Measurements from ENCODE around the gene CPA5. TPM values are rescaled to one million over a fixed set of nuclear protein-coding genes. Genes with fewer than 3 reads are reported as not detected.
A peak's percentile ranks its signal among the peaks of the same experiment; 100 is the strongest.

The CPA5 gene
- total RNA-seq, 2 donors from 2014 or later = not detected

DNA sequence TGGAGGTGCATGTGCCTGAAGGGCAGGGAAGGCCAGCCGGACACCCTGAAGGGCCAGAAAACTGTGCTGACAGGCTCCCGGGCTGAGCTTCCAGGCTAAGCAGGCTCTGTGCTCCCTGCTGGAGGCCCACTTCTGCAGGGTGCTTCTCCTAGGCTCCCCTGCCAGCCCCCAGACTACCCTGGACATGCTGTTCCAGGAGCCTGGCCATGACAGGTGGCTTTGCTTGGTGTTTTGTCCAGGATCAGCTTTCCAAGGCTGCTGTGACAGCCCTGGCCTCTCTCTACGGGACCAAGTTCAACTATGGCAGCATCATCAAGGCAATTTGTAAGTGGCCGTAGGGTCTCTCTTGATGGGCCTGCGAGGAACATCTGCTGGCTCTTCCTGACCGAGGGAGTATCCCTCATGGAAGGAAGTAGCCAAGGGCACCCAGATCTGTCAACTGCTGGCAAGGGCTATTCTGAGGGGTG lies 41.0 kb downstream of the CPA5 start:
- Histone ChIP-seq H3K36me3 (no peaks in the 10 kb centered on the region), H3K4me1 (no peaks in the 10 kb centered on the region), H3K9me3 (no peaks in the 10 kb centered on the region), H3K27ac (no peak overlapping the region), H3K4me3 (no peak overlapping the region), H3K27me3 (no peaks in the 10 kb centered on the region)
- TF ChIP-seq, protein P1, sequence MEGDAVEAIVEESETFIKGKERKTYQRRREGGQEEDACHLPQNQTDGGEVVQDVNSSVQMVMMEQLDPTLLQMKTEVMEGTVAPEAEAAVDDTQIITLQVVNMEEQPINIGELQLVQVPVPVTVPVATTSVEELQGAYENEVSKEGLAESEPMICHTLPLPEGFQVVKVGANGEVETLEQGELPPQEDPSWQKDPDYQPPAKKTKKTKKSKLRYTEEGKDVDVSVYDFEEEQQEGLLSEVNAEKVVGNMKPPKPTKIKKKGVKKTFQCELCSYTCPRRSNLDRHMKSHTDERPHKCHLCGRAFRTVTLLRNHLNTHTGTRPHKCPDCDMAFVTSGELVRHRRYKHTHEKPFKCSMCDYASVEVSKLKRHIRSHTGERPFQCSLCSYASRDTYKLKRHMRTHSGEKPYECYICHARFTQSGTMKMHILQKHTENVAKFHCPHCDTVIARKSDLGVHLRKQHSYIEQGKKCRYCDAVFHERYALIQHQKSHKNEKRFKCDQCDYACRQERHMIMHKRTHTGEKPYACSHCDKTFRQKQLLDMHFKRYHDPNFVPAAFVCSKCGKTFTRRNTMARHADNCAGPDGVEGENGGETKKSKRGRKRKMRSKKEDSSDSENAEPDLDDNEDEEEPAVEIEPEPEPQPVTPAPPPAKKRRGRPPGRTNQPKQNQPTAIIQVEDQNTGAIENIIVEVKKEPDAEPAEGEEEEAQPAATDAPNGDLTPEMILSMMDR (IDR thresholded peaks at IDR 0.05) = no peak
- peak; percentile 30 for DNase-seq (ENCODE audit: low spot score)

DNA sequence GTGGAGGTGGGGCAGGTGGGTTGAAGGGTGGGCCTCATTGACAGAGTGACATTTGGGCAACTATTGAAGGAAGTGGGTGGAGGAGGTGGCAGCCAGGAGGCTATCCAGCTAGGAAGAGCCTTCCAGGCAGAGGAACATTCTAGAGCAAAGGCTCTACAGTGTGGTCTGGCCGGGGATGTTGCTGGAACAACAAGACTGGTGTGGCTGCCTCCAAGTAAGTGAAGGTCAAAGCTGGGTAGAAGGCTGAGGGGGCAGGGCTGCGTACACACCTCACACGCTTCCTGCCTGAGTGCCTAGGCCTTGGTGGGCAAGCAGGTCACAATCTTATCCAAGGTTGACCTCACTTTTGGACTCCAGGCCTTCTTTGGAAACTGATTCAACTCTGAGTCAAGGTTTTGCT lies 42.3 kb downstream of the CPA5 start:
- no peaks in the 10 kb centered on the region for H3K27me3 ChIP-seq
- H3K4me3 ChIP-seq = no peak overlapping the region
- no peaks in the 10 kb centered on the region for H3K4me1 ChIP-seq
- no peaks in the 10 kb centered on the region for H3K9me3 ChIP-seq
- no peak overlapping the region for H3K27ac ChIP-seq
- TF ChIP-seq, protein P1 (IDR thresholded peaks at IDR 0.05) = no peak
- no peaks in the 10 kb centered on the region for H3K36me3 ChIP-seq
- peak; percentile 44 for DNase-seq (ENCODE audit: low spot score)

DNA sequence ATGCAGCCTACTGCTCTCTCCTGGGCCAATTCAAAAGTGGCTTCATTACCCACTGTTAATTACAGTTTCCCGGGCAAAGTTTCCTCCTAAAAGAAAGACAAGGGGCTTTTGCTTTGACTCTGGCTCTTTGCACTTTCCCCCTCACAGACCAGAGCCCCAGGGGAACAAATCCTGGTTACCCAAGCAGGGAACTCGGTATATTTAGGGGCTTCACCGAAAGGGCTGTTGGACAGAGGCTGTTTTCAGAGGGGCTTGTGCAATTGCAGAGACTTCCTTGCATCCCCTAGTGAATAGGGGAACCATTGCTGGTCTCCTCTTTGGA lies 42.7 kb downstream of the CPA5 start:
- H3K4me3 ChIP-seq = no peak overlapping the region
- no peak for DNase-seq (ENCODE audit: low spot score)
- no peaks in the 10 kb centered on the region for H3K9me3 ChIP-seq
- H3K4me1 ChIP-seq = no peaks in the 10 kb centered on the region
- no peaks in the 10 kb centered on the region for H3K27me3 ChIP-seq
- no peak overlapping the region for H3K27ac ChIP-seq
- TF ChIP-seq, protein P1 (IDR thresholded peaks at IDR 0.05) = no peak
- H3K36me3 ChIP-seq = no peaks in the 10 kb centered on the region

DNA sequence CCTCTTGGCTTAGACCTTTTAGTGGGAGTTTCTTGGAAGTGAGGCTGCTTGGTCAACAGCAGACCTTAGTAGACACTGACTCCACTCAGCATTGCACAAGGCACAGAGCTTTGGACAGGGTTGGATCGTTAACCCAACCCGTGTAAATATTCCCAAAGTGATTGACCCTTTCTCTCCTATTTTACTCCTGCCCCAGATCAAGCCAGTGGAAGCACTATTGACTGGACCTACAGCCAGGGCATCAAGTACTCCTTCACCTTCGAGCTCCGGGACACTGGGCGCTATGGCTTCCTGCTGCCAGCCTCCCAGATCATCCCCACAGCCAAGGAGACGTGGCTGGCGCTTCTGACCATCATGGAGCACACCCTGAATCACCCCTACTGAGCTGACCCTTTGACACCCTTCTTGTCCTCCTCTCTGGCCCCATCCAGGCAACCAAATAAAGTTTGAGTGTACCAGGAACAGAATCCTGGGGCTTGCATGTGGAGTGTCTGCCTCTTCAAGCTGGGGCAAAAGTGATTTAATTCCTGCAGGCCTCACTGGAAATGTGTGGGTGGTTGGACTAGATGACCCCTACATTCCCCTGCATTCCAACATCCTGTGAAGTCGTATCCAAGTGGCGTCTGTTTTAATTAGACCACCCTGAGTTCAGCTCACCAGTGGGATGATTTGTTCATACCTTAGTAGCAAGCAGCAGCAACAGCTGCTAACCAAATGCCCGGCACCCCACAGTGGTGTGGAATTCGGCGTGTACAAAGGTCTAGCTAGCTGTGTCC lies 43.2 kb downstream of the CPA5 start:
- DNase-seq (ENCODE audit: low spot score) = peak; percentile 58
- no peaks in the 10 kb centered on the region for H3K9me3 ChIP-seq
- no peaks in the 10 kb centered on the region for H3K36me3 ChIP-seq
- TF ChIP-seq, protein P1 (IDR thresholded peaks at IDR 0.05) = no peak
- H3K4me1 ChIP-seq = no peaks in the 10 kb centered on the region
- no peak overlapping the region for H3K4me3 ChIP-seq
- H3K27ac ChIP-seq = no peak overlapping the region
- H3K27me3 ChIP-seq = no peaks in the 10 kb centered on the region

DNA sequence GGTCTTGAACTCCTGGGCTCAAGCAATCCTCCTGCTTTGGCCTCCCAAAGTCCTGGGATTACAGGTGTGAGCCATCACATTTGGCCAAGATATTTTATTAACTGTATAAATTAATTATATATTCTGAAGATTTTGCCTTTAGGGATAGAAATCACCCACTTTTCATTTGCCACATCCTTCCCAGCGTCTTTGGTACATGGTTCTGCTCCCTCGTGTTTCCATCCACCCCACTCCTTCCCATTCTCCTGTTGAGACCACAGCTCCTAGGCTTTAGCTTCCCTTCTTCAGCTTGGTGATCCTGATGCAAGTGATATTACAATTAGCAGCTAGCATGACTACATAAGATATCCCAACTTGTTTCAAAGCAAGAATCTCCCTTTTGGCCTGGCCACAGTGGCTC lies 44.1 kb downstream of the CPA5 start:
- Histone ChIP-seq H3K27ac (no peak overlapping the region), H3K4me3 (no peak overlapping the region), H3K36me3 (no peaks in the 10 kb centered on the region), H3K4me1 (no peaks in the 10 kb centered on the region), H3K9me3 (no peaks in the 10 kb centered on the region), H3K27me3 (no peaks in the 10 kb centered on the region)
- no peak for DNase-seq (ENCODE audit: low spot score)
- TF ChIP-seq, protein P1 (IDR thresholded peaks at IDR 0.05) = no peak

DNA sequence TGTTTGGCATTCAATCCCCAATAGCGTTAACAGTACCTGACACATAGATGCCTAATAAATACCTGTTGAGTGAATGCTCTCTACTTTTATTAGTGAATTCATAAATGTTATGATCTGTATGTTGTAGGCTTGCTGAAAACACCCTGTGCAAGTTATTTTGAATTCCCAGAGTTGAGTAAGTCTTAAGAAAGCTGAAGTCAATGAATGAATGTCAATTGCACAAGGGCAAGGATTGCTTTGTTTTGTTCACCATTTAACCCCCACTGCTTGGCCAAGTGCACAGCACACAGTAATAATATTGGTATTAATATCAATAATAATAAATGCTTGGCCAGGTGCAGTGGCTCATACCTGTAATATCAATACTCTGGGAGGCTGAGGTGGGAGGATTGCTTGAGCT lies 45.9 kb downstream of the CPA5 start:
- H3K9me3 ChIP-seq = no peaks in the 10 kb centered on the region
- TF ChIP-seq, protein P1 (IDR thresholded peaks at IDR 0.05) = no peak
- no peak for DNase-seq (ENCODE audit: low spot score)
- no peaks in the 10 kb centered on the region for H3K4me1 ChIP-seq
- H3K4me3 ChIP-seq = no peak overlapping the region
- H3K36me3 ChIP-seq = no peaks in the 10 kb centered on the region
- no peak overlapping the region for H3K27ac ChIP-seq
- no peaks in the 10 kb centered on the region for H3K27me3 ChIP-seq
